Non-pigmented ciliary epithelial cell (primary cell): ENCODE measurements around the gene SETD3.

Experiments used
- DNase-seq: peaks from one replicate; pipeline ENCODE4 v3.0.0-alpha.2; 2010; ENCODE audit warnings: low read depth

Gene SETD3

GRCh38 chr14:99460793-99461192 is 19.9 kb downstream of the SETD3 start:
- no peak for DNase-seq

DNA sequence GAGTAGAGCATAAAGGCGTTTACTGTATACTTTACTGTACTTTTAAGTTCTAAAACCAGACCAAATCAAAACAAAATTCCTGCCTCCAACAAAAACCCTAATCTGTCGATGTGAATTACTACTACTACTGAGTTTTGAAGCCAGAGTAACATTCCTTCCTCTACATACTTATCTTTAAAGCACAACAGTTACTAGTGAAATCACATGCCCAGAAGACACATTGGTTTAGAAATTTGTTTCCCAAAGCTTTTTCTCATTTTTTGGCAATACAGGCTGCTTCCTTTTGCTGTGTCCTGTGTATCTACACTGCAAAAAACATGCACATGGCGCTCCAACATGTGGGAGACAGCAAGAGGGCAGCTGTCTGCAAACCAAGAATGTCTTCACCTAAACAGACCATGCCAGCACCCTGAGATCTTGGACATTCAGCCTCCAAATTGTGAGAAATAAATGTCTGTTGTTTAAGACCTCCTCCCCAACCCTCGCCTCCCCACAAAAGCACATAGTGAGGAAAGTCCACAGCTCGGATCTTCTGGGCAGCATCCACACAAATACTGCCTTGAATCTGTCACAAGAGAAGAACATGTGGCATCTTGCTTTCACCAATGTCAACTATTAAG is 21.1 kb downstream of the SETD3 start:
- no peak for DNase-seq

GRCh38 chr14:99454246-99454645 is 26.4 kb downstream of the SETD3 start:
- no peak for DNase-seq

- no peak for DNase-seq
These were observed 27.7 kb downstream of the SETD3 start for GRCh38 chr14:99452968-99453367.

DNA sequence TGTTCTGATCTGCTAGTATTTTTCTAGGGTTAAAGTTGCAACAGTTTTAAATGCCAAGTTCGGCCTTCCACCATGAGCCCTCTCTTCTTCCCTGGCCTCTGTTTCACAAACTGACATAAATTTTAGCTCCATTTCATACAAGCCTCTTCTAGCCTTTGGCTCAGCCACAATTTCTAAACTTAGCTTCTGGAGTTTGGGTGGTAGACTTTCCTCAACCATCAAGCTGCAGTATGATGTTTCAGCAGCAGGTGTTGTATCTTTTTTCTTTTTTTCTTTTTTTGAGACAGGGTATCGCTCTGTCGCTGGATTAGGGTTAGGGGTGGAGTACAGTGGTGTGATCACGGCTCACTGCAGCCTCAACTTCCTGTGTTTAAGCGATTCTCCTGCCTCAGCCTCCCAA is 29.4 kb downstream of the SETD3 start:
- DNase-seq, result no peak

DNA sequence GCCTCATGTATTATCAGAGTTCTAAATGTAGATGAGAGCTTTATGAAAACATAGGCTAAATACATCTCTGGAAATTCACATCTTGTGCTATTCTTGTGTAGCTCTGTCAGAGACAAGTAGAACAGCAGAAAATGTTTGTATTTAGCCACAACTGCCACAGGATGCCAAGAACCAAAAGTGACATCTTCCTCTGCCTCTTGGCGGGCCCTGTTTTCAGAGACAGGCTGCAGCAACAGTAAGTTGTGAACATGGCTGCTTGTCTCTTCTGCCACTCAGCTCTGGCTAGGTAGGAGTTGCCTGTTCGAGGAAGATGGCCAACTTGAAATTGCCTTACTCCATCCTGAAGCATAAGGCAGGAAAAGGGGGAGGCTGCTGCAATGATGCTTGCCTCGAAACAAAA is 30.4 kb downstream of the SETD3 start:
- DNase-seq, result no peak

DNA sequence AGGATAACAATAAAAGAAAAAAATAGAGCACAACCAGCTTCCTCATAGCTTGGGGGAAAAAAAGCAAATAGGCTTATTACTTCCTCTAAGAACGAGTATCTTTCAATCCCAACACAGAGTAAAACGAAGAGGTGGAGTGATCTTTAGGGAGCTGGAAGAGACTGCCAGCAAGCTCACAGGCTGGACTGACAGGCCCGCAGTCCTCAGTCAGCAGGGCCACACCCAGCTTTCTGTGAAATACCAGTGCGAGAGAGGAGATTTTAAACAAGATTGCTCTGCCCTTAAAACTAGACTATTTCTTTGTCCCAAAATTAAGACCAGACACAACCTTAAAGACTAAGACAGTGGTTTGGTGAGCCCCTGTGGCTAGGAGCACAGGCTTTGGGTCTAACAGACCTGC is 32.9 kb downstream of the SETD3 start:
- no peak for DNase-seq

- DNase-seq, result no peak
These were observed 34.7 kb downstream of the SETD3 start for GRCh38 chr14:99445931-99446330.

DNA sequence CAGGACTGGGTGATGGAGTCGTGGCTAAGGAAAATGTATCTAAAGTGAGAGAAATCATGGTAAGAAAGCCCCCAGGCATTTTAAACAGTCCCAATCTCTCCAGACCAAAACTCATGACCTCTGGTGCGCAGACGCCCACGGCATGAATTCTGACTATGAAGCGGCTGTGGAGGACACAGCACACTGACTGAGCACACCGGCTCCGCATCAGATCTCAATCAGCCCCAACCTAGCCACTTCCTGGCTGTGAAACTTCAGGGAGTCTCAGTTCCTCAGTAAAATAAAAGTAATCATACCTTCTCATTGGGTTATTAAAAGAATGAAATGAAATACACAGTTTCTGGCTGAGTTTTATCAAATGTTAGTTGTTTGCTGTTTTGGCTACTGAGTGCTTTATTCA is 38.7 kb downstream of the SETD3 start:
- DNase-seq, result no peak

DNA sequence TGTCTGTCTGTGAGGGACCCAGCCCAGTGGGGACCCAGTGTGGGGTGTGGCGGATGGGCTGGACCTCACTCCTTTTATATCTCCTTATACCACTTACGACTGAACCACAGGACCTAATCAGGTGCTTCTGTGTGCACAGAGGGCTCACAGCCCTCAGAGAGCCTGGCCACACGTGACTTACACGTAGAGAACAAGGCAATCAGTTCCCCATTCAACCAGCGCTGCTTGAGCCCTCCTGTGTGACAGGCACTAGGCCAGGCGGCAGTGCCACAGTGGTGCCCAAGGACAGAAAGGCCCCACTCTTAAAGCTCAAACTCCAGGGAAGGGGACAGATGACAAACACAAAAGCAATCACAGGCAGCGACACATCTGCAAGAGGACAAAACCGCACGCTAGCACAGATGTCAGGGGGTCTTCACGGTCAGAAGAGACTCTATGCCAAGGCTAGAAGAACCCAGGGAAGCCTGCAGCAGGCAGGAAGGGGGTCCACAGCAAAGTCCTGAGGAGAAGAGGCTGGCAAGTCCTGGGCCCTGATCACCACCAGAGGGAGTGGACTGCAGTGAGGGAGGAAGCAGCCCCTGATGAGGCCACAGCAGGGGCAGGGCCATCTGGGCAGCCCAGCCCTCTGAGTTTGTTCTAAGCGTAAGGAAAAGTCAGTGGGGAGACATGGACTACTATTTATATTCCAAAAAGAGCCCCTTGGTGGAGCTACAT is 39.3 kb downstream of the SETD3 start:
- no peak for DNase-seq

- no peak for DNase-seq
These were observed 40.4 kb downstream of the SETD3 start for GRCh38 chr14:99440278-99440677.

DNA sequence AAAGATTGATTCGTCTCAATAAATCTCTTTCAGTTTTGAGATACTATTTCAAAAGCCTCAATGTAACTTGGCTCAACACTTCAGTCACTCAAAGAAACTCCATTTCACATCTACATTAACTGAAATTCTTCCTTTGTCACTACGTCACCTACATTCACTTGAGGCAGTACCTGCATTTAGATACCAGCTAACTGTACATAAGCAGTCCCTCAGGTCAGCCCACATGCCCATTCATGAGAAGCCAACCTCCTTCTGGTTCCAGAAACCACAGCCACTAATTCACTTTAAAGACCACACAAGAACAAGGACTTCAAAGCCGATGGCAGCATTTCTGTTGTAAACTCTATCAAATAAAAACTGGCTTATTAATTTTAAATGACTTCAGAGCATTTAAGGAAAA is 43.0 kb downstream of the SETD3 start:
- DNase-seq, result no peak

GRCh38 chr14:99436247-99437180 is 44.1 kb downstream of the SETD3 start:
- no peak for DNase-seq

- no peak for DNase-seq
These were observed 45.3 kb downstream of the SETD3 start for GRCh38 chr14:99435327-99435726.

DNA sequence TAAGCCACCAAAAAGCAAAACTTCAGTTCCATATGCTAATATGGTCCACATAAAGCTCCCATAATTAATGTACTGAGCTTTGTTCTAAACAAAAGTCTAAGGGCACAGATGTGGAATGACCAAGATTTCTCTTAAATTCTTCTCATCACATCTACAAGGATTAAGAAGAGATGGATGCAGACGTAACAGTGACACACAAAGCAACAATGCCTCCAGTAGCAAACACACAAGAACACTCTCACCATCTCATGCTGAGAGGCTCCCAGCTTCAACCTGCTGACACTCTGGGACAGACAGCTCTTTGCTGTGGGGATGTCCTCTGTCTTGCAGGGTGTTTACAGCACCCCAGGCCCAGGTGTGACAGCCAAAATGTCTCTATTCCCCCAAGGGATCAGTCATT is 48.2 kb downstream of the SETD3 start:
- DNase-seq, result no peak

- no peak for DNase-seq
These were observed 48.7 kb downstream of the SETD3 start for GRCh38 chr14:99431986-99432385.

- DNase-seq, result no peak
These were observed 50.2 kb downstream of the SETD3 start for GRCh38 chr14:99430491-99430890.

GRCh38 chr14:99427632-99428300 is 52.9 kb downstream of the SETD3 start:
- no peak for DNase-seq

DNA sequence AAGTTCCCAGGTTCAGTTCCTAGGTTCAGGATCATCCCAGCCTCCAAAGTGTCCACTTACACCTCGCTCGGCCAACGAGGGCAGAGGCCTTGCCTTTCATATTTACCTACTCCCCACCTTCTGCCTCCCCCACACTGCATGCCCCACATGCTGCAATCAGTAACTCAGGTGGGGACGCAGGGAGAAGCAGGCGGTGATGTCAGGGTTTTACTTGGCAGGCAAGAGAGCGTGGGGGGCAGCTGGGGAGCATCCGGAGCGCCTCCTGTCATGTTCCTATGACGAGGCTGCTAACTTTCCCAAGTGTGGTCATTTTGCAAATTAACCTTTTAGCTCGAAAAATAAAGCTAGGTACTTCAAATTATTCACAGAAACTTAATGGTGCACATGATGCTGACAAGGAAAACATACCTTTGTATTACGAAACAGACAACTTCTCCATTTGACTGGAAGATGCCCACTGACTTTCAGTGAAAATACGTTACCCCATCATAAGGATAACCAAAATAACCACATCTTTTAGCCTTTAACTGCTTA is 53.8 kb downstream of the SETD3 start:
- DNase-seq, result no peak

- DNase-seq, result no peak
These were observed 54.4 kb downstream of the SETD3 start for GRCh38 chr14:99426265-99426664.

DNA sequence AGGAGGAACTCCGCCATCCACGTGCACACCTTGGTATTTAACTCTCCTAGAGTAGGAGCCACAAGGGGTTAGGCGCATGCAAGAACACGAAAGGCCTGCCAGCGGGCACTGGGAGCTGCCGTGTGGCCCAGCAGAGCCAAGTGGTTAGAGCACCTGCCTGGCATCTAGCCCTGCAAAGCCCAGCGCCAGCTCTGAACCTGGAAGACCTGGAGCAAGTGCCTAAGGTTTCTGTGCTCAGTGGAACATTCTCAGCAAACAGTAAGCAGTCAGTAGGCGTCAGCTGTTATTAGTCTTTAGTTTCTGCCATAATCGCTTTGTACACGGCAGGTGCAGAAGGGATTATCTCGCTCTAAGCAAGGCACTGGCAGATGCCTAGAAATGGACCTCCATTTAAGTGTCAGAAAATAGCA is 55.4 kb downstream of the SETD3 start:
- DNase-seq, result no peak

DNA sequence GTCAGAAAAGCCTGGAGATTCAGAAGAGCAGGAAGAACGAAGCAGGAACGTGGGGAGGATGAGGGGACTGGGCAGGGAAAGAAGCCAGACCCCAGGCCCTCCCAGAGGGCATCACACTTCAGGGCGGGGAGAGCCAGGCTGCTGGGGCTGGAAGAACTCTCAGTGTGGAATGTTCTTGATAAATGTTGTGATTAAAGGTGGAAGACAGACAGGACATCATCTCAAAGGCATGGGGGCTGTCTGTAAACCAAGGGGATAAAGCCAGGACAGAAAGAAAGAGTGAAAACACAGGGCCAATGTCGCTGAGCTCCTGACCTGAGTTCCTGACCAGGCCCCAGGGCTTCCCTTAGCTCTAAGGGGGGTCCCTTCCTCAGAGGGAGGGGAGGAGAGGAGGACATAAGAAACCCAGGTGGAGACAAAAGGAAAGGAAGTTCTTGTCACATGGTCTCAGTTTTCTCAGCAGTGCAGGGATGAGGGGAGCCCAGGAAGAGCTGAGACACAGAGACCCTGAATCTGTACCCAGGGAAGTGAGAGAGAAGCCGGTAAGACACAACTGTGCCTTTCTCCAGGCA is 56.3 kb downstream of the SETD3 start:
- no peak for DNase-seq
